Pons (tissue), 1 donor: ENCODE measurements around the gene RET.

Experiments used
- DNase-seq: peaks from one replicate; pipeline ENCODE4 v3.0.0-alpha.2; 2016; ENCODE audit warnings: low spot score

RET gene

DNA sequence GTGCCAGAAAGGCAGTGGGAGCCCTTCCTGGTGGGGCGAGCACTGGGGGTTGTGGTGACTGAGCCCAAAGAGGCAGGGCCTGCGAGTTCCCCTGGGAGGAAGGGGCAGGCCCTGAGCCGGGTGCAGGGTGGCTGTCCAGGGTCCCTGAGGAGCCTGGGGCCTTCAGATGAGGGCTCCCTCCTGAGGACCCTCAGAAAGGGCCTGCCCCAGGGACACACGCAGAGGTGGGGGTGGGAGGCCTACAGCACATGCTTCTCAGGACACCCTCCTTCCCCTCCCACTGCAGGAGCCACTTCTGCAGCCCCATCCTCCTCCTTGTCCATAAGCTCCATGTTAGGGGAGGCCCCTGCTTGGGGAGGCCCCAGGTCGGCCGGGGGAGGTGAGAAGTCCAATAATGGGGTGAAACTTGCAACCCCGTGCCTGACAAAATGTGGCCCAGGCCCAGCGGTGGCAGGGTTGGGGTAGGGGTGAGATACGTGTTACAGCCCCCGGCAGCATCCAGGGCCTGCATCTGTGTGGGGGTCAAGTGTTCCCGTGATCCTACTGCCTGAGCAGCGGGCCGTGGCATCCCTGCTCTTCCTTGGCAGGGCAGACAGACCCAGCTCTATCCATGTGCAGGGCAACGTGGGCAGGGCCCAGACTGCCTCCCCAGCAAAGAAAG, 31.8 kb upstream of the RET start:
- DNase-seq = no peak

DNA sequence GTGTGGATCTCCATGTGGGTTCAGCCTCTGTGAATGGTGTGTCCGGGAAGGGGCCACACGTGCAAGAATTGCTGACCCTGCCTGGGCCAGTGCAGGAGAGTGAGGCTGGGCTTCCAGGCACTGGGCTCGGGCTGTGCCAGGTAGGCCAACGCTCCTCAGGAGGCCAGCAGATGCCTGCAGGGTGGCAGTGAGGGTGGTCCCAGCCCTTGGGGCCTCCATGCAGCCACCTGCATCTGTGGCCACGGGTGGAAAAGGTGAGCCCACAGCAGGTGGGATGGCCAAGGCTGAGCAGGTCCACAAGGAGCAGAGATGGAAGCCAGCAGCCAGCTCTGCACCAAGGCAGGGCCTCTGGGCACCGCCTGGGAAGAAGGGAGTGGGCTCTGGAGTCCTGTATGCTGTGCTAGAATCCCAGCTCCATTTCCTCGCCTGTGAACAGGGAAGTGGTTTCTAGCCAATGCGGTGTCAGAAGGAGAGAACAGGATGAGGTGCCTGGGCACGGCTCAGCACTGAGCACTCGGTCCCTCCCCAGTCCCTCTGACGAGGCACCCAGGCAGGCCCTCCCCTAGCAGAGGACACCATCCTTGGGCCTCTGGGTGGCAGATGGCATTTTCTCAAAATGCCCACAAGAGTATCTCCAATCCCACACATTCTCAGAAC, 31.1 kb upstream of the RET start:
- no peak for DNase-seq

DNA sequence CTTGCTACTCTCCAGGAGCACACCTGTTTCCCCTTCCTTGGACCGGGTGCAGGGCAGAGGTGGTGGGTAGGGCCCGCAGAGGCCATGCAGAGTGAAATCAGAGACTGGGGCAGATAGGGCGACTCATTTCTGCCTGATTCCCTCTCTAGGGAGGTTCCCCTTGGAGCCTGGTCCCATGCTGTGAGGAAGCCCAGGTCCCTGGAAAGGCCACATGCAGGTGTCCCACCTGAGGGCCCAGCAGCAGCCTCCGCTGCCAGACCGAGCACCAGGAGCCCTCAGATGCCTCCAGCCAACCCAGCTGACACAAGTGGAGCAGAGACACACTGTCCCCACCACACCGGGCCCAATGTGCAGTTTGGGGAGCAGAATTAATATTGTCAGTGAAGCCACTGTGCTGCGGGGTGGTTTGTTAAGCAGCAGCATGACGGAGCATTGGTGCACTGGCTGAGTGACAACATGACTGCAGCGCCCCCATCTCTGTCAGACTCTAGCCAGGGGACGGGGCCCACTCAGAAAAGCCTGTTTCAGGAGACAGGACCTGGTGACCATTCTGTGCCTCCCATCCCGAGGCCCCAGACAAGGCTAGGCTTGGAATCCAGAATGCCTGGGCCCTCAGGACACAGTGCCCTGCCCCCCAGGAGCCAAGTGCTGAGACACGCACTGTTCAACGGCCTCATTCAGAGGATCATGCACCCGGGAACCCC, 30.4 kb upstream of the RET start:
- DNase-seq = no peak

DNA sequence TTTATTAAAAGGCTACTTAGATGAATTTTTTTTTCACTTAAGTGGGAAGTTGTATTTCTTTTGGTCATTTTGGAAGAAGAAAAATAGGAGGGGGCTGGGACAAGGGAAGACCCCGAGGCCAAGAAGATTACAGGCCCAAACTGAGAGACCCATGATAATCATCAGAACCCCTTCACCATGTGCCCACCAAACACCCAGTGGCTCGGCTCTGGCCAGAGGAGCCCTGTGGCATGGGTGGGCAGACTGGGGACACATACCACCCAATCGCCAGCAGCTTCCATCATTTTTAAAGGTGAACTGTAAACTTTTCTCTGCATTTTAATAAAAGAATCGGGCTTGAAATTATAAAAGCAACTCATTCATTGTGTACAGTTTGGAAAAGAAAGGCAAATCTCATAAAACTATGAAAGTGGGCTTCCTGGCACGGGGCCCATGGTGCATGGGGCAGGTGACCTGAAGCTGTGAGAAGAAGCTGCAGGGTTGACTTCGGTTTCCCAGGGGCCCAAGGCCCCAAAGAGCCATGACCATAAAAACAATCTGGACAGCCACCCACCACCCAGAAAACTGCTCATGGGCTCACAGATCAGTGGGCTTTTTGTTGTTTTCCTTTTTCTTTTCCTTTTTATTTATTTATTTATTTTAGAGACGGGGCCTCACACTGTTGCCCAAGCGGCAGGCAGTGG, 29.4 kb upstream of the RET start:
- no peak for DNase-seq

DNA sequence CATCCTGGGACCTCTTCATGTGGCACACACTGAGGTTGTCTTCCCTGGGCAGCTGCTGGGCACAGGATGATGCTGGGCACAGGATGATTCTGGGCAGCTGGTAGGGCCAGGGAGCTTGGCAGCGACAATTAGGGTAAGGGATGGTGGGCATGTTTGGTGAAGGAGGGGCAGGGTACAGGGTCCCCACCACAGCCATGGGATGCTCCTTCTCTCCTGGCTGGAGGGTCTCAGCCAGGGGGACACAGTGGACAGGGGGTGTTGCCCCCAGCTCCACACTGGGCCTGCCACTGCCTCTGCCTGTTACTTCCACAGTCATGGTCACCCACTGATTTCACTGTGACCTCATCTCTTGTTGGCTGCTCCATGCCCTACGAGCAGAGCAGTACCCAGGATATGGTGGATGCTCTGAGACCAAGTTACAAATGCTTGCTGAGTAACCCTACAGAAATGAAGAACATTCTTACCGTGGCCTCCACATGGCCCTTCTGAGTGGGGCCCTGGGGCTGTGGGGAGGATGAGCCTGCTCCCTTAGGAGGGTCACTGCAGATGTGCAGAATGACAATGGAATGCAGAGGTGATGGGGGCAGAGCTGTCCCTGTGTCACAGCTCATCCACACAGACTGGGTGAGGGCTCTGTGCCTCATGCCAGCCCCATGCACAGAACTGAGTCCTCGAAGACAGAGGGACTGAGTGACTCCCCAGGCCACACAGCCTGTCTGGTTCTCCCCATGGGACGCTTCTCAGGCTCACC, 28.4 kb upstream of the RET start:
- no peak for DNase-seq

DNA sequence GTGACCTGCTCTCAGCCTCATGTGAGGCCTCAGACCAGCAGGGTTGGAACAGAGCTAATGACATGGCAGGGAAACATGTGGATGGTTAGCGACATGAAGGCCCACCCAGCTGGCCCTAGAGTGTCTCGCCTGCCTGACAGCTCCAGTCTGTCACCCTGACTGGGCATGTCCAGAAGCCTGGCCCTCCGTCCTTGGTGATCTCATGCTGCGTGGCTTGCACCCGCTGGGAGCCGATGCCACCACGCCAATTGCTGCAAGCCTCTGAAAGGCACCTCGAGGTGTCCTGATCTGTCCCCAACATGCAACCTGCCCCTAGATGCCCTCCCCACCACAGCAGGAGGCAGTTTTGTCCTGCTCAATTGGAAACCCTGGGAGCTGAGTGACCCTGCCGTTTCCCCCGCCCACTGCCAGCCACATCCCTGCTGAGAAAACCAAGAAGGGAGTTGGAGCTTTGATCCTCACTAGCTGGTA, 27.8 kb upstream of the RET start:
- no peak for DNase-seq

DNA sequence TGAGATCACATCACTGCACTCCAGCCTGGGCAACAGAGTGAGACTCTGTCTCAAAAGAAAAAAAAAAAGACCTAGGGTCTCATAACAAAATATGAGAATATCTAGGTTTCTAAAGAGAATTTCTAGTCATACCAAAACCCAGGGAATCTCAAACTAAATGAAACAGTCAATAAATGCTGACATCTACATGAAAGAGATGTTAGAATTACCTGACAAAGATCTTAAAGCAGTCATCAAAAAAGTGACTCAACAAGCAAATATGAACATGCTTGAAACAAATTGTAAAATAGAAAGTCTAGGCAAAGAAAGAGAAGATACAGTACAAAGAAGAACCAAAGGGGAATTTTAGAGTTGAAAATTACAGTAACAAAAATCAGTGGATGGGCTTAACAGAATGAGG, 26.9 kb upstream of the RET start:
- no peak for DNase-seq

DNA sequence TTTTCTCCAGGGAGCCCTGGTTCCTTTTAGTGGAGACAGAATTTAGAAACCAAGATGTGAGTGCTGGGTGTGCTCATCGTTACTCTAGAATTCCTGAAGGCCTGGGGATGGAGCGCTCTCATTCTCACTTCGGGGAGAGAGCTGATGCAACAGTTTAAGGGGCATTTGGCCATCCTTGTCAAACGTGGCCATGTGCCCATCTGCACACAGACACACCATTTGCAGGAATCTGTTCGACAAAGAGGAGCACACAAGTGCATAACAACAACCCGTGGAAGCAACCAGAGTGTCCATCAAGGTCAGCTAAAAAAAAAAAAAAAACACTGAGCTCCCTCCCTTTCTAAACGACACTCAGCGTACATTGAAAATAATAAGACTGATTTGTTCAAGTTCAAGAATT, 23.0 kb upstream of the RET start:
- no peak for DNase-seq

DNA sequence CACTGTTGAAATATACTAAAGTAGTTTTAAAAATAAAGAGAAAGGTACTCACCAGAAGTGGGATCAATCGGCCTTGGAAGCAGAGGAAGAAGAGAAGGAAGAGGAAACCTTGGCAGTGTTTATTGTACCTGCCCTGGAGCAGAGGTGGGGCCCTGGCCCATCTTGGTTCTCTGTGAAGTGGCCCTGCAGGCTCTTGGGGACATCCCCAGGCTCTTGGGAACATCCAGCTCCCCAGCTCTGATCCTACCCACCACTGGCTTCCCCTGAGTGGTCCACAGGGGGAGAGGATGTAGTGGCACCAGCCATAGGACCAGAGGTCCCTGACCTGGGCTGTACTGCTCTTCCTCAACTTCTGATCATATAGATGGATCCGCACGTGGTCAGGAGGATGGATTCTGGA, 22.3 kb upstream of the RET start:
- no peak for DNase-seq

DNA sequence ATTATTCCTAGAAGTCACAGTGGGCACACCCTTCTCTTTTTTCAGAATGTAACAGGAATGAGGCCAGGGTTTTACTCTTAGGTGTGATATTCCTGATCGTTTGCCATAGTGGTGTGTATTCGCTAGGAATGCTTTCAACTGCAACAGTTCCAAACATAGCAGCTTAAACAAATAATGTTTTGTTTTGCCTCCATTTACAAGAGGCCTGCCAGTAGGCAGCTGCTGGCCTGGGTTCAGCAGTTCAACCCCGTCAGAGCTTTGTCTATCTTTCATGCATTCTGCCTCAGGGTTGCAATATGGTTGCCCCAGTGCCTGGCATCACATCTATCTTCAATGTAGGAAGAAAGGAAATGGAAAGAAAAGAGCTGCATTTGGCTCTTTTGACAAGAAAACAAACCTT, 21.7 kb upstream of the RET start:
- DNase-seq = no peak

DNA sequence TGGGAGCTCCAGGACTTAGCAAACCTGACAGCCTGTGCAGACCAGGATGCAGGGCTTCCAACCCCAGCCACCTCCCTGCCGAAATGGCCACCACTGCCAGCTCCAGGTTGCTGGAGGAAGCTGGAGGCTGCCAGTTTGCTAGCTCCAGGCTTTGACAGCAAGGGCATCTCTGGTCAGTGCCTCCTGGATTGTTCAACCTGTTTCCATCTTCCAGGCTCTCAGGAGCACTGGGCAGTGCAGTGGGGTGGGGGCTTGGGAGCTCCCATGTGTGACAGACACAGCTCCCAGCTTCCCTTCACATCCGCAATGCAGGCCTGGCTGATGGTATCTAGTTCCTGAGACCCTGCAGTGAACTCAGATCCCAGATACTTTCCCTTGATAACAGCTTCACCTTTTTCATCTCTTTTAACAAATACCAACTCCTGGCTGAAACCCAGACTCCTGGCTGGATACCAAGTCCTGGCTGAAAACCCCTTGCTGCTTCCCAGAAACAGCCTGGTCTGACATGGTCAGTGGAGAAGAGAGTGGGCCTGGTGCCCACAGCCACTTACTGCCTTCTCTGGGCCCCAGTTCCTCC, 20.8 kb upstream of the RET start:
- no peak for DNase-seq

DNA sequence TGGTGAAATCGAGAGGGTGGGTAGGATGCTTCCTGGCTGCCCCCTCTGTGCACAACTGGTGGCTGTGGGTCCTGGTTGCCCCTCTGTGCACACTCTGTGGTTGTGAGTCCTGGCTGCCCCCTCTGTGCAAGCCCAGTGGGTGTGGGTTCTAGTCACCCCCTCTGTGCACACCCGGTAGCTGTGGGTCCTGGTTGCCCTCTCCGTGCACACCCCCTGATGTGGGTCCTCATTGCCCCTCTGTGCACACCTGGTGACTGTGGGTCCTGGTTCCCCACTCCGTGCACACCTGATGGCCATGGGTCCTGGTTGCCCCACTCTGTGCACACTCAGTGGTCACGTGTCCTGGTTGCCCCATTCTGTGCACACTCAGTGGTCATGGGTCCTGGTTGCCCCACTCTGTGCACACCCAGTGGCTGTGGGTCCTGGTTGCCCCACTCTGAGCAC, 20.3 kb upstream of the RET start:
- DNase-seq = no peak

DNA sequence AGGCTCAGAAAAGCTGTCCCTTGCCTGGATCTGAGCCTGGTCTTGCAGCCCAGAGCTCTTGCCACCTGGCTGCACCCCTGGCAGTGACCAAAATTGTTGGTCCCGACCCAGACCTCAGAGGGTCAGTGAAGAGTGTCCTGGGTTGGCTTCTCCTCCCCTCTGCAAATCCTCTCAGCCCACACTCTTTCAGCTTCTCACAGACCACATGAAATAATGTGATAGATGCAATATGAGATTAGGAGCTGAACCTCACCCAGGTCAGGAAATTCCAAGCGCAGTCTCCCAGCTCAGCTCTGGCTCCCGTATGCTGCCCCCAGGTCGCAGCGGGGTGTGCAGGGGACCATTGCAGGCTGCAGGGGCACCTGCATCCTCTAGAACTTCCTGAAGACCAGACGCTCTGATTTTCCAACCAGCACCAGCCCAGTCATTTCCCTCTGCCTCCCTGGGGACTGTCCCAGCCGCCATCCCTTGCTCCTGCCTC, 19.6 kb upstream of the RET start:
- no peak for DNase-seq

DNA sequence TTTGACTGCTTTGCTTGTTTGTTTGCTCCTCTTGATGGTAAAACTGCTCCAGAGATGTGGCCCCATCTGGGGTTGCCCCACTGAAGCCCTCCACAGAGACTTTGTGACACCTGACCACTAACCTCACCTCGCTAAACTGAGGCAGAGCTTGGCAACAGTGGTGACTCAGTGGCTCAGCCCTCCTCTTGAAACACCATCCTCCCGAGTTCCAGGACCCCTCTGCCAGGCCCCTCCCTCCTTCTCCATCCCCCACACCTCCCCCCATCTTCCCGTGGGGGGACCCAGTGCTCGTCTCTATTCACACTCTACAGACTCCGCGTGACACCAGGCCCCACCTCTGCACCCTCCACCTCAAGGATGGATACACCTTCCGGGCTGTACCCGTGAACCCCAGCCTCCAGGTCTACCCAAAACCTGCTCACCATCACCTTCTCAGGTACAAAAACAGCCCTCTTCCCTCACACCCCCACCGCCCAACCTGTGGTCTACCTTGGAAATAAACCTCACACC, 19.0 kb upstream of the RET start:
- no peak for DNase-seq

DNA sequence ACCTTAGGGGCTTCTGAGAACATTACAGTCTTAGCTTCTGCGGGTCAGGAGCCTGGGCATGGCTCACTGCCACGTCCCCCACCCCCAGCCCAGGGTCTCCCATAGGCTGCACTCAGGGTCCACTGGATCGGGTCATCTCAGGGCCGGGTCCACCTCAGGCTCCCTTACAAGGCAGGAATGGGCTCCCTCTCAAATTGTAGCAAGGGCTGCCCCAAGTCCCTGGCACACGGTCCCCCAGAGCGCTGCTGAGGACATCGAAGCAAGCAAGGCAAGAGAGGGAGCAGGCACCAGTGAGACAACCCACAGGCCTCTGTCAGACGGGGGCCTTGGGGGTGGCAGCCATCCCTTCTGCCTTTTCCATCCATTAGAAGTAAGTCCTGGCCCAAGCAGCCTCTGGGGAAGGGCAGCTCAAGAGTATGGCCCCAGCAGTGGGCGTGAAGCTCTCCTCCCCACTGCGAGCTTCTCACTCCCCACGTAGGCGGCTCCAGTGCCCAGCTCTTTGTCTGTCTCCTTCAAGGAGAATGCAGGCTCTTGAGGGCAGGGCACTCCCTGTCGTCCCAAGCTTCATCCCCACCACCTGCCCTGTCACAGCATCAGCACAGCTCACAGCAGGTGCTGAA, 18.0 kb upstream of the RET start:
- no peak for DNase-seq

DNA sequence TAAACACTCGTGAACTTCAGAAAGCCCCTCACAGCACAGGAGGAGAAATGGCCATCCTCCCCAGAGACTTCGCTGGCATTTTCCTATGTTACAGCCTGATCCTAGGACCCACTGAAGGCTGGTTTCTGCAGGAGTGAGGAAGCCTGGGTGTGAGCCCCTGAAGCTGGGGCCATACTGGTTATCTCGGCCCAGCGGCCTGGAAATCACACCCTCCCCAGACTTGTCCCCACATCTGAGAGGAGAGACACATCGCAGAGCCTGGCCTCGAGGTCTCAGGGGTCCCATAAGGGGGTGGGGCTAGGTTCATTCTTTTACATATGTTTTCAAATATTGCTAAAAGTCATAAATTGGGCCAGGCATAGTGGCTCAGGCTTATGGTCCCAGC, 17.5 kb upstream of the RET start:
- no peak for DNase-seq

DNA sequence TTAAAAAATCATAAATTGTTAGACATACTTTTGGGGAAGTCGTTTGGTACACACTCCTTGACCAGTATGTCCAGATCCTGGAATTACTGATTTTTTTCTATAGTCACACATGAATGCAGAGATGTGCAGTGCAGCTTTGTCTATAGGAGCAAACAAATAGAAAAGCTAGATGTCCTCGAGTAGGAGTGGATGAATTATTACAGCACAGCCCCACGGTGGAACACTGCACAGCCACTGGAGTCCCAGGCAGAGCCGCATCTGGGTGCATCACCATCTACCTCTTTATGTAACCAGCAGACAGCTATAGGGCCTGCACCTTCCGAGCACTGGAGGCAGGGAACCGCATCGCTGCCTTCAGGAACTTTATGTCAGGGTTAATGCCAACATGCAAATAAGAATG, 17.0 kb upstream of the RET start:
- no peak for DNase-seq

DNA sequence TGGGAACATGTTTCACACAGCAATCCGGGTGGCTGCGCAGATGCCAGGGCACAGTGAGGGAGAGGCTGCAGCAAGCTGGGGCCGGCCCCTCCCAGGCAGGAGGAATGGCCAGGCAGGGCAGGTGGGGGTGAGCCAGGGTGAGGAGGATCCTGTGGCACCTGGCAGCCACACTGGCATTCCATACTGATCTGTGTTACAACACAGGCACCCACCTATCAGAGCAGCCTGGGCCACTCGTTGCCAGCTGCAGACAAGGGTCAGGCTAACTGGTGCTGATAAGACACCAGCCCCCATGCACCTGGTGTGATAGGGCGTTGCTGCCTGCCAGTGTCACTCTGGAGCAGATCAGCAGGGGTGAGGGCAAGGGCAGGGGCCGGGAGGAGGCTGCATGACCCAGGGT, 16.6 kb upstream of the RET start:
- DNase-seq = no peak

DNA sequence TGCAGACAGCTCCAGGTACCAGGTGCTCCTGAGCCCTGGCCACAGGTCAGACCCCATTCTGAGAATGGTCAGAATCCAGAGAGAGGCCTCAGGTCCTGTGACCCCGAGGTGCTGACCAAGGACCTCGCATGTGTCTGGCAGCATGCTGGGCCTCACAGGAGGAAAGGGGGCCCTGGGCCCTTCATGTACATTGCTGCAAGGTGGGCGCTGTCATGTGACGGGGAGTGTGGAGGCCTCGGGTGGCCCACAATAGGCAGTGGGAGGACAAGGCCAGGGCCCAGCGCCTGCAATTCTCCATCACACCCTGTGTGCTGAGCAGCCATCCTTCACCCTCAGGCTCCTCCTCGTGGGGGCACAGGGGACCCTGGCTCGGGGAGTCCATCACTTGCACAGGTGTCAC, 15.5 kb upstream of the RET start:
- no peak for DNase-seq

DNA sequence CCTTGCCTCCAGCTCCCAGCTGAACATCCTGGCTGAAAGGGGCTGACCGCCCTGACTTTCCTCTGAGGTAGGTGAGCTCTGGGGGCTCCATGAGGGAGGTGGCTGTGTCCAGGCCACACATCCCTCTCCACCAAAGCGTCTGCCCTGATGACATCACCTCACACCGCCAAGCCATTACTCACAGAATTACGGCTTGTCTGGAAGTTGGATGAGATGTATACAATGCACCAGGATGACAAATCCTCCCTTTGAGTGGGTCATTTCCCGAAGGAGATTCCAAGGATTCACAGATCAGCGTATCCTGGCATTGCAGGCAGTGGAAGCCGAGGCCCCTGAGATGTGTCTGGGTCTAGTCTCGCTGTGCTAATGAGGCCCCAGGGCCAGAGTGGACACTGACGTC, 15.1 kb upstream of the RET start:
- no peak for DNase-seq
